K562 (cell line): Measurements from ENCODE around the gene RREB1. TPM values are rescaled to one million over a fixed set of nuclear protein-coding genes. Genes with fewer than 3 reads are reported as not detected.

Experiments
- AFF4 ChIP-seq: sonication (generic); formaldehyde crosslinking; IDR thresholded peaks from 2 replicates; pipeline ENCODE4 v1.8.0; 2023; ENCODE audit warnings: mild to moderate bottlenecking, missing genetic modification reagents
- ARID1B ChIP-seq: fragments of 450-650 bp; IDR thresholded peaks from 2 replicates; pipeline ENCODE4 v1.6.1; 2016; ENCODE audit warnings: antibody characterized with exemption, mild to moderate bottlenecking, inconsistent platforms
- CTBP1 ChIP-seq: fragments of 450-650 bp; IDR thresholded peaks from 2 replicates; pipeline ENCODE4 v1.6.1; 2016; ENCODE audit warnings: borderline replicate concordance
- GTF2F1 ChIP-seq: IDR thresholded peaks from 2 replicates; pipeline ENCODE4 v1.6.1; 2011; ENCODE audit warnings: low read depth, low read length, improper control_type of control experiment
- MAFK ChIP-seq: IDR thresholded peaks from 2 replicates; pipeline ENCODE4 v1.6.1; 2011; ENCODE audit warnings: low read length, improper control_type of control experiment
- POLR2B ChIP-seq: fragments of 450-650 bp; IDR thresholded peaks from 2 replicates; pipeline ENCODE4 v1.6.1; 2018; ENCODE audit warnings: low read depth; ENCODE audit not compliant: partially characterized antibody
- PYGO2 ChIP-seq: fragments of 450-650 bp; IDR thresholded peaks from 2 replicates; pipeline ENCODE4 v1.6.1; 2016; ENCODE audit warnings: mild to moderate bottlenecking, missing genetic modification characterization, moderate library complexity, missing compliant biosample characterization
- SAFB ChIP-seq: fragments of 200-400 bp; formaldehyde crosslinking; IDR thresholded peaks from 2 replicates; pipeline ENCODE4 v1.6.1; 2017; ENCODE audit warnings: low read depth, low read length, borderline replicate concordance
- SMAD2 ChIP-seq: fragments of 150-350 bp; IDR thresholded peaks from 2 replicates; pipeline ENCODE4 v1.6.1; 2014; ENCODE audit warnings: low read depth, mild to moderate bottlenecking, low read length
- SP1 ChIP-seq: sonication (generic); formaldehyde crosslinking; IDR thresholded peaks from 2 replicates; pipeline ENCODE4 v1.8.1; 2022; ENCODE audit warnings: mild to moderate bottlenecking, missing genetic modification reagents
- SRSF9 ChIP-seq: fragments of 200-400 bp; formaldehyde crosslinking; IDR thresholded peaks from 2 replicates; pipeline ENCODE4 v1.6.1; 2017; ENCODE audit warnings: low read depth, low read length, borderline replicate concordance
- STAT5A ChIP-seq: IDR thresholded peaks from 2 replicates; pipeline ENCODE4 v1.6.1; 2012; ENCODE audit warnings: low read length, inconsistent platforms, borderline replicate concordance
- TCF7L2 ChIP-seq: fragments of 150-350 bp; IDR thresholded peaks from 2 replicates; pipeline ENCODE4 v1.6.1; 2016; ENCODE audit warnings: low read depth, mild to moderate bottlenecking, low read length, moderate library complexity
- TFAM ChIP-seq: fragments of 250-450 bp; sonication (Bioruptor Pico); conservative IDR thresholded peaks from 2 replicates; pipeline ENCODE4 v1.5.0; 2021; ENCODE audit warnings: mild to moderate bottlenecking, moderate library complexity
- USF1 ChIP-seq: sonication (generic); formaldehyde crosslinking; IDR thresholded peaks from 2 replicates; pipeline ENCODE4 v1.9.0; 2022; ENCODE audit warnings: mild to moderate bottlenecking, missing genetic modification reagents
- ZFP36 ChIP-seq: fragments of 150-350 bp; IDR thresholded peaks from 2 replicates; pipeline ENCODE4 v1.6.1; 2018; ENCODE audit warnings: low read length, low read depth; ENCODE audit not compliant: partially characterized antibody
- ZNF12 ChIP-seq: sonication (generic); formaldehyde crosslinking; IDR thresholded peaks from 2 replicates; pipeline ENCODE4 v1.4.0; 2020; ENCODE audit warnings: mild to moderate bottlenecking, missing genetic modification reagents
- ZNF140 ChIP-seq: fragments of 250-450 bp; sonication (Bioruptor Pico); IDR thresholded peaks from 2 replicates; pipeline ENCODE4 v1.8.0; 2021; ENCODE audit warnings: moderate library complexity, mild to moderate bottlenecking, inconsistent platforms
- ZNF764 ChIP-seq: fragments of 250-450 bp; sonication (Bioruptor Pico); IDR thresholded peaks from 2 replicates; pipeline ENCODE4 v1.4.0; 2020; ENCODE audit warnings: low read depth, mild to moderate bottlenecking, moderate library complexity
- polyA plus RNA-seq, 8 experiments: library from polyadenylated mRNA; depleted of rRNA in 4 of 8; stranded (reverse) in 5 of 8; unstranded in 3 of 8; fragments of >200 nt; fragmentation: Nextera tagmentation in 2 of 8; fragmentation: Illumina TruSeq in 1 of 8; extraction: Ambion mirVana in 2 of 8; extraction: Trizol in 1 of 8; gene quantifications; 2 replicates each; pipeline versions ENCODE4 v1.2.1 to v1.2.3, GENCODE V29; 2011 to 2014; ENCODE audit warnings: inconsistent platforms in 1 of 8, missing spikeins in 1 of 8
- total RNA-seq, 7 experiments: library from RNA; depleted of rRNA in 6 of 7; stranded (reverse); fragments of >200 nt in 6 of 7; fragmentation: Illumina TruSeq in 2 of 7; extraction: Trizol in 2 of 7; gene quantifications; 2 replicates each; pipeline versions ENCODE4 v1.2.1 to v1.2.3, GENCODE V29; 2011 to 2021; ENCODE audit warnings: low replicate concordance in 1 of 7
- TF ChIP-seq, protein P1 (sequence below), 2 experiments: fragments of 450-650 bp in 1 of 2; sonication (generic) in 1 of 2; formaldehyde crosslinking in 1 of 2; IDR thresholded peaks in 1 of 2; conservative IDR thresholded peaks in 1 of 2; 2 replicates each; pipeline versions ENCODE4 v1.6.1 to v1.8.1; 2016 to 2023; ENCODE audit warnings: mild to moderate bottlenecking in 2 of 2, moderate library complexity in 2 of 2, inconsistent platforms in 1 of 2, missing genetic modification reagents in 1 of 2
- TF ChIP-seq, protein P2 (sequence below): sonication (generic); formaldehyde crosslinking; IDR thresholded peaks from 2 replicates; pipeline ENCODE4 v1.8.0; 2022; ENCODE audit warnings: mild to moderate bottlenecking, missing genetic modification reagents
- TF ChIP-seq, protein P3 (sequence below): fragments of 250-450 bp; sonication (Bioruptor Pico); IDR thresholded peaks from 2 replicates; pipeline ENCODE4 v1.6.1; 2021; ENCODE audit warnings: mild to moderate bottlenecking

RREB1 gene
- total and polyA plus RNA-seq, 9 of the 15 experiments (the other 6 are each of a cell fraction or from before 2014, with no cell fraction given) = 3.3 to 64.2 (median 19.3) TPM

DNA sequence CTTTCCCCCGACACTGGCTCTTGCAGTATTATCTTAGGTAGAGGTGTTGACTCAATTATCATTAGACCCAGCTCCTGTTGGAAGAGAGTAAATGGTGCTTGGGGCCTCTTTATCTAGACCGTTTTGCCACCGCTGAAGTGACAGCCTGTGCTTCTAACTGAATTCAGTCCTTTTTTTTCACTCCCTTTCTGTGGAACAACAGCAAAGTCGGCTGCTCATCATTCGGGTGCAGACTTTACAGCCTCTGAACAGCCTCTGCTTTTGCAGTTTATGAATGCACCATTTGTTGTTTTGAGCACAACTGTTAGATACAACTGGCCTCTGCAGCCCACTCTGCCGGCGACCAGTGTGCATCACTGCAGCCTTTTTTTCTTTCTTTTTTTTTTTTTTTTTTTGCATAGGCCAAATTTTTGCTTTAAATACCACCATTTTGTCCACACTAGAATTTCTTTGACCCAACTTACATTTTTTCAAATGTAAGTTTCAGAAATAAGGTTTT, 35.8 kb downstream of the RREB1 start (continued):
- TF ChIP-seq AFF4 (CRISPR knock-in tag) (no peak), TFAM (CRISPR knock-in tag) (no peak), SRSF9 (no peak), SP1 (CRISPR knock-in tag) (no peak), STAT5A (no peak), ZNF12 (no peak), PYGO2 (no peak), SAFB (no peak), CTBP1 (peak; percentile 61), TCF7L2 (no peak), SMAD2 (no peak), GTF2F1 (peak; percentile 39; the same call in 1 of the 2 replicates), ZFP36 (no peak), ARID1B (peak; percentile 72), ZNF764 (CRISPR knock-in tag) (no peak), USF1 (CRISPR knock-in tag) (no peak), POLR2B (no peak), MAFK (no peak), ZNF140 (no peak)
- TF ChIP-seq, protein P1, sequence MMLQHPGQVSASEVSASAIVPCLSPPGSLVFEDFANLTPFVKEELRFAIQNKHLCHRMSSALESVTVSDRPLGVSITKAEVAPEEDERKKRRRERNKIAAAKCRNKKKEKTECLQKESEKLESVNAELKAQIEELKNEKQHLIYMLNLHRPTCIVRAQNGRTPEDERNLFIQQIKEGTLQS (IDR thresholded peaks at IDR 0.05) = no peak
- TF ChIP-seq, protein P1 (CRISPR knock-in tag; conservative IDR thresholded peaks at IDR 0.05) = no peak
- TF ChIP-seq, protein P2, sequence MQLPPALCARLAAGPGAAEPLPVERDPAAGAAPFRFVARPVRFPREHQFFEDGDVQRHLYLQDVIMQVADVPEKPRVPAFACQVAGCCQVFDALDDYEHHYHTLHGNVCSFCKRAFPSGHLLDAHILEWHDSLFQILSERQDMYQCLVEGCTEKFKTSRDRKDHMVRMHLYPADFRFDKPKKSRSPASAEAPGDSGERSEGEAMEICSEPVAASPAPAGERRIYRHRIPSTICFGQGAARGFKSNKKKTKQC = no peak
- TF ChIP-seq, protein P3, sequence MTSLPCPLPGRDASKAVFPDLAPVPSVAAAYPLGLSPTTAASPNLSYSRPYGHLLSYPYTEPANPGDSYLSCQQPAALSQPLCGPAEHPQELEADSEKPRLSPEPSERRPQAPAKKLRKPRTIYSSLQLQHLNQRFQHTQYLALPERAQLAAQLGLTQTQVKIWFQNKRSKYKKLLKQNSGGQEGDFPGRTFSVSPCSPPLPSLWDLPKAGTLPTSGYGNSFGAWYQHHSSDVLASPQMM = no peak
